Putamen (tissue), 1 donor: ENCODE results near the gene ANKRD18B.
"Not testable (repeated sequence)": the region's sequence is repeated elsewhere in the genome, so short reads cannot be mapped to it uniquely, and the experiment has no call there.

Experiments used
- DNase-seq: peaks from one replicate; pipeline ENCODE4 v3.0.0-alpha.2; 2016; ENCODE audit warnings: low spot score

ANKRD18B gene

GRCh38 chr9:33523397-33524305 is at the start of gene ANKRD18B:
Gene ANKRD18B (plus strand): TSS chr9:33524251. CDS start chr9:33524490, 239 bp downstream.
- not testable (repeated sequence) for DNase-seq

GRCh38 chr9:33475357-33475756 is 48.7 kb upstream of the ANKRD18B start:
- DNase-seq: no peak

GRCh38 chr9:33476503-33476902 is 47.5 kb upstream of the ANKRD18B start:
- DNase-seq: no peak

- DNase-seq: no peak
These were observed 43.9 kb upstream of the ANKRD18B start for GRCh38 chr9:33480106-33480505.

- DNase-seq: no peak
These were observed 43.1 kb upstream of the ANKRD18B start for GRCh38 chr9:33480976-33481375.

GRCh38 chr9:33485312-33485711 is 38.7 kb upstream of the ANKRD18B start:
- not testable (repeated sequence) for DNase-seq

GRCh38 chr9:33489066-33489465 is 35.0 kb upstream of the ANKRD18B start:
- no peak for DNase-seq

- not testable (repeated sequence) for DNase-seq
These were observed 30.2 kb upstream of the ANKRD18B start for GRCh38 chr9:33493819-33494218.

- DNase-seq: no peak
These were observed 25.7 kb upstream of the ANKRD18B start for GRCh38 chr9:33498387-33498786.

- DNase-seq: no peak
These were observed 17.3 kb upstream of the ANKRD18B start for GRCh38 chr9:33506626-33507370.

- DNase-seq: peak; percentile 59
These were observed 13.5 kb upstream of the ANKRD18B start for GRCh38 chr9:33510262-33511183.

GRCh38 chr9:33511184-33511517 is 12.9 kb upstream of the ANKRD18B start:
- DNase-seq: not testable (repeated sequence)

GRCh38 chr9:33512535-33512934 is 11.5 kb upstream of the ANKRD18B start:
- DNase-seq: peak; percentile 18

- not testable (repeated sequence) for DNase-seq
These were observed 8.6 kb upstream of the ANKRD18B start for GRCh38 chr9:33515342-33515995.

GRCh38 chr9:33516397-33516796 is 7.7 kb upstream of the ANKRD18B start:
- DNase-seq: not testable (repeated sequence)

- no peak for DNase-seq
These were observed 6.7 kb upstream of the ANKRD18B start for GRCh38 chr9:33517373-33517772.

GRCh38 chr9:33517934-33518577 is 6.0 kb upstream of the ANKRD18B start:
- DNase-seq: not testable (repeated sequence)

- DNase-seq: not testable (repeated sequence)
These were observed 2.2 kb upstream of the ANKRD18B start for GRCh38 chr9:33521861-33522260.

- DNase-seq: no peak
These were observed 376 bp downstream of the ANKRD18B start for GRCh38 chr9:33524306-33524947.

GRCh38 chr9:33528069-33528468 is 4.0 kb downstream of the ANKRD18B start:
- DNase-seq: not testable (repeated sequence)
